Measurements from ENCODE around the gene TUBB1.

Gene TUBB1

DNA sequence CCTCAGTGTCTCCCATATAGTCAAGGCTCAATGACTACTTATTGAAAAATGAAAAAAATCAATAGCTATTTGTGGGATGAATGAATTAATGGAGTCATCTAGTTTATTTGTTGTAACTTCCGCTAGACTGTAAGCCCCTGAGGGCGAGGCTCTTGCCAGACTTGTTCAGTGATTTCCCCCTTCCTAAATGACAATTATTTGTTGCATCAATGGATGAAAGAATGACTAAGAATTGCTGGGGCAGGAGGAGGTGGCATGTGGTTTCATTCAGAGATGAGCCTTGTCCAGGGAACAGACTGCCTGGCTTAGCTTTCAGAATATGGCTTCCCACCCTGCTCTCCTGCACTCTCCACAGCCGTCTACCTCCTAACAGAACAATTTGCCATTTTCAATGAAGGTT, 24.5 kb downstream of the TUBB1 start:
- CTCF ChIA-PET, result interaction anchor here (0.6 to 0.7 kb wide), 3 partner anchors 10 to 384 kb away, joined by 3 read pairs; no protein-coding TSS in a partner anchor

DNA sequence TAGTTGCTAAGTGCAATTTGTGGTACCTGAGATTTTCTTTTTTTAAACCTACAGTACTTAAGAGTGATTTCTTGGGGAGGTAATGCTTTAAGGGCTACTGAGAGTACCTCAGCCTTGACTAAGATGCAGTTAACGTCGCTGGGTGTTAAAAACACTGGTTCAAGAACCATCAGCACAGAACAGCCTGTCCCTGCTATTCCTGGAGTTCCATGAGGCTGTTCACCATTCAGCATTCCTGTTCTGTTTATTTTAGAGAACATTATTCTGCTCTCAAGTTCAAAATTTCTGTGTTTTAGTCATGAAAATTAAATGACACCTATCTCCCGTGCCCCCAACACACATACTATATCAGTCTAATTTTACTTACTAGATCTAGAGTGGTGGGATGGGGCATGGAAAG, 25.1 kb downstream of the TUBB1 start:
- Histone ChIP-seq H3K4me1 (ENCODE audit: control insufficient read depth, insufficient read depth, low read length) (peaks cover 2% of the 10 kb centered on the region; the same call in 1 of the 2 replicates), H3K27ac (ENCODE audit: extremely low read depth, low read depth, low read length) (no peak overlapping the region), H3K9me3 (ENCODE audit: control insufficient read depth, insufficient read depth, low read depth, low read length) (no peaks in the 10 kb centered on the region), H3K36me3 (ENCODE audit: control insufficient read depth in 2 of 2, insufficient read depth in 1 of 2, low read length in 2 of 2) (peaks cover 0 to 17% of the 10 kb centered on the region in 2 experiments; a peak in 1 of 3 replicates), H3K4me3 (ENCODE audit: low read depth, low read length) (no peak overlapping the region)
- ChIA-PET POLR2A (no interaction called here), CTCF (no interaction called here)
- TF ChIP-seq ZNF324 (tag by site-specific recombination; IDR thresholded peaks at IDR 0.05) (no peak), ZNF221 (tag by site-specific recombination; IDR thresholded peaks at IDR 0.05; ENCODE audit: borderline replicate concordance) (no peak), ZNF169 (tag by site-specific recombination; IDR thresholded peaks at IDR 0.05) (no peak), ZNF623 (tag by site-specific recombination; IDR thresholded peaks at IDR 0.05) (no peak), ZNF138 (tag by site-specific recombination; IDR thresholded peaks at IDR 0.05; ENCODE audit: borderline replicate concordance) (no peak), ZFP37 (tag by site-specific recombination; IDR thresholded peaks at IDR 0.05) (no peak), KLF7 (tag by site-specific recombination; IDR thresholded peaks at IDR 0.05; ENCODE audit: borderline replicate concordance) (no peak), GLIS1 (tag by site-specific recombination; IDR thresholded peaks at IDR 0.05) (no peak), ZNF837 (tag by site-specific recombination; IDR thresholded peaks at IDR 0.05) (no peak), IKZF3 (tag by site-specific recombination; IDR thresholded peaks at IDR 0.05) (no peak), ZXDB (tag by site-specific recombination; IDR thresholded peaks at IDR 0.05) (no peak)
- TF ChIP-seq, protein P1, sequence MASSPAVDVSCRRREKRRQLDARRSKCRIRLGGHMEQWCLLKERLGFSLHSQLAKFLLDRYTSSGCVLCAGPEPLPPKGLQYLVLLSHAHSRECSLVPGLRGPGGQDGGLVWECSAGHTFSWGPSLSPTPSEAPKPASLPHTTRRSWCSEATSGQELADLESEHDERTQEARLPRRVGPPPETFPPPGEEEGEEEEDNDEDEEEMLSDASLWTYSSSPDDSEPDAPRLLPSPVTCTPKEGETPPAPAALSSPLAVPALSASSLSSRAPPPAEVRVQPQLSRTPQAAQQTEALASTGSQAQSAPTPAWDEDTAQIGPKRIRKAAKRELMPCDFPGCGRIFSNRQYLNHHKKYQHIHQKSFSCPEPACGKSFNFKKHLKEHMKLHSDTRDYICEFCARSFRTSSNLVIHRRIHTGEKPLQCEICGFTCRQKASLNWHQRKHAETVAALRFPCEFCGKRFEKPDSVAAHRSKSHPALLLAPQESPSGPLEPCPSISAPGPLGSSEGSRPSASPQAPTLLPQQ (tag by site-specific recombination; IDR thresholded peaks at IDR 0.05), result no peak
- TF ChIP-seq, protein P2, sequence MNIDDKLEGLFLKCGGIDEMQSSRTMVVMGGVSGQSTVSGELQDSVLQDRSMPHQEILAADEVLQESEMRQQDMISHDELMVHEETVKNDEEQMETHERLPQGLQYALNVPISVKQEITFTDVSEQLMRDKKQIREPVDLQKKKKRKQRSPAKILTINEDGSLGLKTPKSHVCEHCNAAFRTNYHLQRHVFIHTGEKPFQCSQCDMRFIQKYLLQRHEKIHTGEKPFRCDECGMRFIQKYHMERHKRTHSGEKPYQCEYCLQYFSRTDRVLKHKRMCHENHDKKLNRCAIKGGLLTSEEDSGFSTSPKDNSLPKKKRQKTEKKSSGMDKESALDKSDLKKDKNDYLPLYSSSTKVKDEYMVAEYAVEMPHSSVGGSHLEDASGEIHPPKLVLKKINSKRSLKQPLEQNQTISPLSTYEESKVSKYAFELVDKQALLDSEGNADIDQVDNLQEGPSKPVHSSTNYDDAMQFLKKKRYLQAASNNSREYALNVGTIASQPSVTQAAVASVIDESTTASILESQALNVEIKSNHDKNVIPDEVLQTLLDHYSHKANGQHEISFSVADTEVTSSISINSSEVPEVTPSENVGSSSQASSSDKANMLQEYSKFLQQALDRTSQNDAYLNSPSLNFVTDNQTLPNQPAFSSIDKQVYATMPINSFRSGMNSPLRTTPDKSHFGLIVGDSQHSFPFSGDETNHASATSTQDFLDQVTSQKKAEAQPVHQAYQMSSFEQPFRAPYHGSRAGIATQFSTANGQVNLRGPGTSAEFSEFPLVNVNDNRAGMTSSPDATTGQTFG (tag by site-specific recombination; IDR thresholded peaks at IDR 0.05; ENCODE audit: borderline replicate concordance), result no peak

More for the DNA sequence above, 24.5 kb downstream of the TUBB1 start:
- no peak overlapping the region for H3K27ac ChIP-seq (ENCODE audit: extremely low read depth, low read depth, low read length)
- no peak overlapping the region for H3K4me3 ChIP-seq (ENCODE audit: low read depth, low read length)
- TF ChIP-seq, protein P3, sequence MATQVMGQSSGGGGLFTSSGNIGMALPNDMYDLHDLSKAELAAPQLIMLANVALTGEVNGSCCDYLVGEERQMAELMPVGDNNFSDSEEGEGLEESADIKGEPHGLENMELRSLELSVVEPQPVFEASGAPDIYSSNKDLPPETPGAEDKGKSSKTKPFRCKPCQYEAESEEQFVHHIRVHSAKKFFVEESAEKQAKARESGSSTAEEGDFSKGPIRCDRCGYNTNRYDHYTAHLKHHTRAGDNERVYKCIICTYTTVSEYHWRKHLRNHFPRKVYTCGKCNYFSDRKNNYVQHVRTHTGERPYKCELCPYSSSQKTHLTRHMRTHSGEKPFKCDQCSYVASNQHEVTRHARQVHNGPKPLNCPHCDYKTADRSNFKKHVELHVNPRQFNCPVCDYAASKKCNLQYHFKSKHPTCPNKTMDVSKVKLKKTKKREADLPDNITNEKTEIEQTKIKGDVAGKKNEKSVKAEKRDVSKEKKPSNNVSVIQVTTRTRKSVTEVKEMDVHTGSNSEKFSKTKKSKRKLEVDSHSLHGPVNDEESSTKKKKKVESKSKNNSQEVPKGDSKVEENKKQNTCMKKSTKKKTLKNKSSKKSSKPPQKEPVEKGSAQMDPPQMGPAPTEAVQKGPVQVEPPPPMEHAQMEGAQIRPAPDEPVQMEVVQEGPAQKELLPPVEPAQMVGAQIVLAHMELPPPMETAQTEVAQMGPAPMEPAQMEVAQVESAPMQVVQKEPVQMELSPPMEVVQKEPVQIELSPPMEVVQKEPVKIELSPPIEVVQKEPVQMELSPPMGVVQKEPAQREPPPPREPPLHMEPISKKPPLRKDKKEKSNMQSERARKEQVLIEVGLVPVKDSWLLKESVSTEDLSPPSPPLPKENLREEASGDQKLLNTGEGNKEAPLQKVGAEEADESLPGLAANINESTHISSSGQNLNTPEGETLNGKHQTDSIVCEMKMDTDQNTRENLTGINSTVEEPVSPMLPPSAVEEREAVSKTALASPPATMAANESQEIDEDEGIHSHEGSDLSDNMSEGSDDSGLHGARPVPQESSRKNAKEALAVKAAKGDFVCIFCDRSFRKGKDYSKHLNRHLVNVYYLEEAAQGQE (tag by site-specific recombination; IDR thresholded peaks at IDR 0.05), result no peak
- 0 out of 2 replicates have a peak, but pooled peaks have one; percentile 22 for TF ChIP-seq SP7 (tag by site-specific recombination; IDR thresholded peaks at IDR 0.05)
- 0 out of 2 replicates have a peak, but pooled peaks have one; percentile 14 for TF ChIP-seq KLF10 (tag by site-specific recombination; IDR thresholded peaks at IDR 0.05)
- TF ChIP-seq, protein P4, sequence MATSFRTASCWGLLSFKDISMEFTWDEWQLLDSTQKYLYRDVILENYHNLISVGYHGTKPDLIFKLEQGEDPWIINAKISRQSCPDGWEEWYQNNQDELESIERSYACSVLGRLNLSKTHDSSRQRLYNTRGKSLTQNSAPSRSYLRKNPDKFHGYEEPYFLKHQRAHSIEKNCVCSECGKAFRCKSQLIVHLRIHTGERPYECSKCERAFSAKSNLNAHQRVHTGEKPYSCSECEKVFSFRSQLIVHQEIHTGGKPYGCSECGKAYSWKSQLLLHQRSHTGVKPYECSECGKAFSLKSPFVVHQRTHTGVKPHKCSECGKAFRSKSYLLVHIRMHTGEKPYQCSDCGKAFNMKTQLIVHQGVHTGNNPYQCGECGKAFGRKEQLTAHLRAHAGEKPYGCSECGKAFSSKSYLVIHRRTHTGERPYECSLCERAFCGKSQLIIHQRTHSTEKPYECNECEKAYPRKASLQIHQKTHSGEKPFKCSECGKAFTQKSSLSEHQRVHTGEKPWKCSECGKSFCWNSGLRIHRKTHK (tag by site-specific recombination; IDR thresholded peaks at IDR 0.05), result no peak
- TF ChIP-seq ZNF114 (tag by site-specific recombination; IDR thresholded peaks at IDR 0.05), result no peak
- TF ChIP-seq ZNF19 (tag by site-specific recombination; IDR thresholded peaks at IDR 0.05; ENCODE audit: low read depth), result no peak
- no peak for TF ChIP-seq ZNF585B (tag by site-specific recombination; IDR thresholded peaks at IDR 0.05)
- TF ChIP-seq ZNF529 (tag by site-specific recombination; IDR thresholded peaks at IDR 0.05; ENCODE audit: insufficient replicate concordance), result no peak
- TF ChIP-seq ZNF48 (tag by site-specific recombination; IDR thresholded peaks at IDR 0.05), result no peak
- TF ChIP-seq HOXA7 (CRISPR knock-in tag; IDR thresholded peaks at IDR 0.05; ENCODE audit: borderline replicate concordance), result no peak
- no peak for TF ChIP-seq ZNF501 (tag by site-specific recombination; IDR thresholded peaks at IDR 0.05)
- TF ChIP-seq, protein P5, sequence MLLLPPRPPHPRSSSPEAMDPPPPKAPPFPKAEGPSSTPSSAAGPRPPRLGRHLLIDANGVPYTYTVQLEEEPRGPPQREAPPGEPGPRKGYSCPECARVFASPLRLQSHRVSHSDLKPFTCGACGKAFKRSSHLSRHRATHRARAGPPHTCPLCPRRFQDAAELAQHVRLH (tag by site-specific recombination; IDR thresholded peaks at IDR 0.05), result no peak
- TF ChIP-seq ZNF558 (tag by site-specific recombination; IDR thresholded peaks at IDR 0.05), result no peak
- TF ChIP-seq ZNF561 (tag by site-specific recombination; IDR thresholded peaks at IDR 0.05; ENCODE audit: borderline replicate concordance), result no peak
- TF ChIP-seq ZNF600 (tag by site-specific recombination; IDR thresholded peaks at IDR 0.05), result no peak
- TF ChIP-seq SCRT2 (tag by site-specific recombination; IDR thresholded peaks at IDR 0.05), result peak; percentile 67; the same call in 1 of the 2 replicates
- peak; percentile 34; the same call in 1 of the 2 replicates for TF ChIP-seq ZBTB17 (tag by site-specific recombination; IDR thresholded peaks at IDR 0.05)
- TF ChIP-seq, protein P6, sequence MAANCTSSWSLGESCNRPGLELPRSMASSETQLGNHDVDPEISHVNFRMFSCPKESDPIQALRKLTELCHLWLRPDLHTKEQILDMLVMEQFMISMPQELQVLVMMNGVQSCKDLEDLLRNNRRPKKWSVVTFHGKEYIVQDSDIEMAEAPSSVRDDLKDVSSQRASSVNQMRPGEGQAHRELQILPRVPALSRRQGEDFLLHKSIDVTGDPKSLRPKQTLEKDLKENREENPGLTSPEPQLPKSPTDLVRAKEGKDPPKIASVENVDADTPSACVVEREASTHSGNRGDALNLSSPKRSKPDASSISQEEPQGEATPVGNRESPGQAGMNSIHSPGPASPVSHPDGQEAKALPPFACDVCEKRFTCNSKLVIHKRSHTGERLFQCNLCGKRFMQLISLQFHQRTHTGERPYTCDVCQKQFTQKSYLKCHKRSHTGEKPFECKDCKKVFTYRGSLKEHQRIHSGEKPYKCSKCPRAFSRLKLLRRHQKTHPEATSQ (tag by site-specific recombination; IDR thresholded peaks at IDR 0.05), result no peak
- TF ChIP-seq ZNF426 (tag by site-specific recombination; IDR thresholded peaks at IDR 0.05), result no peak
- H3K4me1 ChIP-seq (ENCODE audit: control insufficient read depth, insufficient read depth, low read length), result peaks cover 2% of the 10 kb centered on the region; the same call in 1 of the 2 replicates
- POLR2A ChIA-PET, result interaction anchor here (1.8 to 3.6 kb wide), 2 partner anchors 12 to 21 kb away, joined by 6 to 28 read pairs; partner anchors contain the start of gene ATP5F1E
- peaks cover 0 to 17% of the 10 kb centered on the region in 2 experiments; a peak in 1 of 3 replicates for H3K36me3 ChIP-seq (ENCODE audit: control insufficient read depth in 2 of 2, insufficient read depth in 1 of 2, low read length in 2 of 2)
- no peaks in the 10 kb centered on the region for H3K9me3 ChIP-seq (ENCODE audit: control insufficient read depth, insufficient read depth, low read depth, low read length)
